Activated CD4-positive, alpha-beta T cell treated with anti-CD3 and anti-CD28 coated beads, Interleukin-2, amount 50 U/mL, for 16 hours (primary cell): Measurements from ENCODE around the gene UBFD1.
"Not testable (repeated sequence)": the region's sequence is repeated elsewhere in the genome, so short reads cannot be mapped to it uniquely, and the experiment has no call there.

Experiments used
- DNase-seq: peaks from one replicate; pipeline ENCODE4 v3.0.0-alpha.2; 2020

The UBFD1 gene

GRCh38 chr16:23527961-23528643 is 29.4 kb upstream of the UBFD1 start:
- no peak for DNase-seq

GRCh38 chr16:23528644-23529310 is 28.8 kb upstream of the UBFD1 start:
- no peak for DNase-seq

- DNase-seq, result no peak
Observed at GRCh38 chr16:23530062-23530461, 27.5 kb upstream of the UBFD1 start.

- DNase-seq, result no peak
Observed at GRCh38 chr16:23532448-23532847, 25.1 kb upstream of the UBFD1 start.

GRCh38 chr16:23534868-23535860 is 22.4 kb upstream of the UBFD1 start:
- no peak for DNase-seq

- DNase-seq, result no peak
Observed at GRCh38 chr16:23535901-23536300, 21.6 kb upstream of the UBFD1 start.

- no peak for DNase-seq
Observed at GRCh38 chr16:23537390-23537789, 20.1 kb upstream of the UBFD1 start.

GRCh38 chr16:23538919-23539278 is 18.6 kb upstream of the UBFD1 start:
- no peak for DNase-seq

GRCh38 chr16:23539984-23540816 is 17.3 kb upstream of the UBFD1 start:
- DNase-seq, result no peak

- not testable (repeated sequence) for DNase-seq
Observed at GRCh38 chr16:23540817-23541178, 16.7 kb upstream of the UBFD1 start.

GRCh38 chr16:23544436-23544835 is 13.1 kb upstream of the UBFD1 start:
- no peak for DNase-seq

GRCh38 chr16:23549938-23550337 is 7.6 kb upstream of the UBFD1 start:
- no peak for DNase-seq

GRCh38 chr16:23552161-23552560 is 5.4 kb upstream of the UBFD1 start:
- DNase-seq, result no peak

GRCh38 chr16:23554536-23554935 is 3.0 kb upstream of the UBFD1 start:
- DNase-seq, result no peak

- DNase-seq, result no peak
Observed at GRCh38 chr16:23557779-23558702, 514 bp downstream of the UBFD1 start.

GRCh38 chr16:23561586-23561985 is 4.1 kb downstream of the UBFD1 start:
- no peak for DNase-seq

GRCh38 chr16:23562505-23562904 is 5.0 kb downstream of the UBFD1 start:
- no peak for DNase-seq

- no peak for DNase-seq
Observed at GRCh38 chr16:23563186-23563585, 5.7 kb downstream of the UBFD1 start.

- DNase-seq, result no peak
Observed at GRCh38 chr16:23564575-23565363, 7.2 kb downstream of the UBFD1 start.

- no peak for DNase-seq
Observed at GRCh38 chr16:23566724-23567123, 9.2 kb downstream of the UBFD1 start.

- no peak for DNase-seq
Observed at GRCh38 chr16:23567602-23568001, 10.1 kb downstream of the UBFD1 start.
